Measurements from ENCODE around the gene PSMD13.

PSMD13 gene

DNA sequence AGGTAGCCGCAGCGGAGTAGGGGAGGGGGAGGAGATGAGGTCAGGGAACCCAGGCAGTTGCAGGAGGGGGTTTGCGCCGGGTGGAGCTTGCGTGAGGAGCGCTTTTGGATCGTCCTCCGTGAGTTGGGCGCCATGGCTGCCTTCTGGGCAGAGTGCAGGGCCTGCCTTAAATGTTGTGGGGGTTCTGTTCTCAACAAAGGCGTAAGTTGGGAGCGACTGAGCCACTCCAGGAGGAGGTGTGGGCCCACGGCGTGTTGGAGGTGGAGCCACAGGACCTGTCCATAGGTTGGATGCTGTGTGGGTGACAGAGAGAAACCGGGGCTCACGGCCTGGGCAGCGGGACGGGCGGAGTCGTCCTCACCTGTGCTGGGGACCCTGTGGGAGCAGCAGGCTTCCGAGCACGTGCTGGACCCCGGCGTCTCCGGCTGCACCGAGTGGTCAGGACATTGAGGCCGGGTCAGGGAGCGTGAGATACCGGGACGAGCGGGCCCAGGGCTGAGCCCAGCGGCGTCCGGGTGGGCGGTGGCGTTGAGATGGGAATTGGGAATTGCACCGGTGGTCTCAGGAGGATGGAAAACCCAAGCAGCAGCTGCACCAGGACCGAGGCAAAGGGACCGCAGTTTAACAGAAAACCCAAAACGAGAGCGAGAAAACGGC, 51.2 kb downstream of the PSMD13 start:
- DNase-seq (ENCODE audit: low spot score): peak; percentile 40
- TF ChIP-seq, protein P1, sequence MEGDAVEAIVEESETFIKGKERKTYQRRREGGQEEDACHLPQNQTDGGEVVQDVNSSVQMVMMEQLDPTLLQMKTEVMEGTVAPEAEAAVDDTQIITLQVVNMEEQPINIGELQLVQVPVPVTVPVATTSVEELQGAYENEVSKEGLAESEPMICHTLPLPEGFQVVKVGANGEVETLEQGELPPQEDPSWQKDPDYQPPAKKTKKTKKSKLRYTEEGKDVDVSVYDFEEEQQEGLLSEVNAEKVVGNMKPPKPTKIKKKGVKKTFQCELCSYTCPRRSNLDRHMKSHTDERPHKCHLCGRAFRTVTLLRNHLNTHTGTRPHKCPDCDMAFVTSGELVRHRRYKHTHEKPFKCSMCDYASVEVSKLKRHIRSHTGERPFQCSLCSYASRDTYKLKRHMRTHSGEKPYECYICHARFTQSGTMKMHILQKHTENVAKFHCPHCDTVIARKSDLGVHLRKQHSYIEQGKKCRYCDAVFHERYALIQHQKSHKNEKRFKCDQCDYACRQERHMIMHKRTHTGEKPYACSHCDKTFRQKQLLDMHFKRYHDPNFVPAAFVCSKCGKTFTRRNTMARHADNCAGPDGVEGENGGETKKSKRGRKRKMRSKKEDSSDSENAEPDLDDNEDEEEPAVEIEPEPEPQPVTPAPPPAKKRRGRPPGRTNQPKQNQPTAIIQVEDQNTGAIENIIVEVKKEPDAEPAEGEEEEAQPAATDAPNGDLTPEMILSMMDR (IDR thresholded peaks at IDR 0.05; ENCODE audit: extremely low read depth, missing control alignments): no peak

DNA sequence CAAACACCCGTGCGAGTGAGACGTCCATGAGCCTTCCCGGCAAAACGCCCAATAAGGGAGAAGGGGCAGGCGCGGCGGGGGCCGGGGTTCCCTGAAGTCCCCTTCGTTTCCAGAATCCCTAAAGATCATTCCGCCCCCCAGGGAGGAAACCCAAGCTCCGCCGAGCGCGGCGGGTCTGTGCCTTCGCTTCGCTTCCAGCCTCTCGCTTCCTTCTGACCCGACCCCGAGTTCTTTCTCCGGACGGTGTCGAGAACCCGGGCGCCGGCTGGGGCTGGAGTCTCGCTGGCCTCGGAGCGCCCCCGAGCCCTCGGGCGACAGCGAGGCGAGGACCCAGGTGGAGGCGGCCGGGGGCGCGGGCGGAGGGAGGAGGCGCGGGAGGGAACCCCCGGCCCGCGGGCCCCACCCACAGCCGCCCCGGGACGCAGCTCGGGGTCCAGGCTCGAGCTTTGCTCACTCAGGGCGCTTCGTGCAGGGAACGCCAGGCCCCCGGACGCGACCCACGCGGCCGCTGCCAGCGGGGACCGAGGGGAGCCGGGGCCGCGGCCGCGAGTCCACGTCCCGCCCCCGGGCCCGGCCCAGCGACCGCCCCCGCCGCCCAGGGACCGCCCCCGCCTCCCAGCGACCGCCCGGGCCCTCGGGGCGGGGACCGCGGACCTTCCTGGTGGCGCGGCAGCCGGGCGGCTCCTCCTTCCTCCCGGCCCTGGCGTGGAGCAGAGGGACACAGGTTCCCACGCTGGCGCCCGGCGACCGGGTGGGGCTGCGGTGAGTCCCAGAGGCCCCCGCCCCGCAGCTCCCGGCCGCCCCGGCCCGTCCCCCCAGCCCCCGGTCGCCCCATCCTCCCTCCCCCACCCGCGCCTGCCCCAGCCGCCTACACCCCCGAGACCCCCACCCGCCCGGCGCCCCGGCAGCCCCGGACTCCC, 52.0 kb downstream of the PSMD13 start, which contains the start of gene PGGHG:
Gene PGGHG (plus strand): TSS at position 649 of the 920 bp plus-strand sequence. CDS start 691 bp downstream, outside the sequence.
- peak; percentile 97 for DNase-seq (ENCODE audit: low spot score)
- TF ChIP-seq, protein P1 (IDR thresholded peaks at IDR 0.05; ENCODE audit: extremely low read depth, missing control alignments): no peak

DNA sequence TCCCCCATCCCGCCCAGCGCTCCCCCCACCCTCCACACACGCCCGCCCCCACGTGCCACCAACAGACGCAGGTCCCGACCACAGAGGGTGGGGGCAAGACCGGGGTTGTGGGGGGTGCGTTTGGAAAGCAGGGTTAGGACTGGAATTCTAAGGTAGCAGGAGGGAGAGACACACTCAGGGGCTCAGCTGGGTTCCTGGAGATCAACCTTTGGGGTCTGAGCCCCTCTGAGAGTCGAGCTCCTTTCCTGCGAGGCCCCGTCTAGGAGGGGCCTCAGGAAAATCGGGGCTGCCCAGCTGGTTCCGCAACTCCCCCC, 52.6 kb downstream of the PSMD13 start:
- DNase-seq (ENCODE audit: low spot score): peak; percentile 66
- TF ChIP-seq, protein P1 (IDR thresholded peaks at IDR 0.05; ENCODE audit: extremely low read depth, missing control alignments): no peak

DNA sequence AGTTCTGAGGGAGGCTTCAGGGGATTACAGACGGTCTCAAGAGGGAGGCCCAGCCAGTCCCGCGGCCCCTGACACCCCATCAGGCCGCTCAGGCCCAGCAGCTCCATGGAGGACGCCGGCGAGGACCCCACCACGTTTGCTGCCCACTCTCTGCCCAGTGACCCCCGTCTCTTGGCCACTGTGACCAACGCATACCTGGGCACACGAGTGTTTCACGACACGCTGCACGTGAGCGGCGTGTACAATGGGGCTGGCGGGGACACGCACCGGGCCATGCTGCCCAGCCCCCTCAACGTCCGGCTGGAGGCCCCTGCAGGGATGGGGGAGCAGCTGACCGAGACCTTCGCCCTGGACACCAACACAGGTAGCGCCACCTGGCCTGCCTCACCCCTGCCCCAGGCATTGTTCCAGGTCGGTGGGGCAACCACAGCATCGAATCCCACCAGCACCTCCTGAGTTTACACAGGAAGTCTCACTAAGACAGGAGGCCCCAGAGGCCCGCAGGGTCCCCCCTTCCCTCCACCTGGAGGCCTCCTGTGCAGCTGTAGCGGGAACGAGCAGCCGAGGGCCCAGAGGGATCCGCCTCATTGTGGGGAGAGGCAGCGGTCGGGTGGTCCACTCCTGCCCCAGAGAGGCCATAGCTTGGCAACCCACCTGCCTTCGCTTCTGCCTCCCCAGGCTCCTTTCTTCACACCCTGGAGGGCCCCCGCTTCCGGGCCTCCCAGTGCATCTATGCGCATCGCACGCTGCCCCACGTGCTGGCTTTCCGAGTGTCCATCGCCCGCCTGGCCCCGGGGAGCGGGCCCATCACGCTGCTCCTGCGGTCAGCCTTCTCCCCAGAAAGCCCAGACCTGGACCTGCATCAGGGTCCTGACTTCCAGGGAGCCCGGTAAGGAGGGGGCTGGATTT, 53.2 kb downstream of the PSMD13 start:
- DNase-seq (ENCODE audit: low spot score): no peak

DNA sequence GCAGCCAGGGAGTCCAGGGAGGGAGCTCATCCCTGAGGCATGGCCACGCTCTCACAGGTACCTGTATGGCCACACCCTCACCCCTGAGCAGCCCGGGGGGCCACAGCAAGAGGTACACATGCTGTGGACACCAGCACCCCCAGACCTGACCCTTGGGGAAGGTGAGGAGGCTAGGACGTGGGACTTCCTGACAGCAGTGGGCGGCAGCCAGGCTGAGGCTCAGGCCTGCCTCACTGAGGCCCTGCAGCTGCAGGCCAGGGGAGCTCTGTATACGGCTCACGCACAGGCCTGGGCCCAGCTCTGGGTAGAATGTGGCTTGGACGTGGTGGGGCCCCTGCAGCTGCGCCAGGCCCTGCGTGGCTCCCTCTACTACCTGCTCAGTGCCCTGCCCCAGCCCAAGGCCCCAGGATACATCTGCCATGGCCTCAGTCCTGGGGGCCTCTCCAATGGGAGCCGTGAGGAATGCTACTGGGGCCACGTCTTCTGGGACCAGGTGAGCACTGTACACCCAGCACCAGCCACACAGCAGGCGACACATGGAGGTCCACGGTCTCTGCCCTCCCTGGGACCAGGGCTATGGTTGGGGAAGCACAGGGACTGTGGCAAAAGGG, 54.0 kb downstream of the PSMD13 start:
- TF ChIP-seq, protein P1 (IDR thresholded peaks at IDR 0.05; ENCODE audit: extremely low read depth, missing control alignments): no peak
- DNase-seq (ENCODE audit: low spot score): no peak

More for the DNA sequence above, 53.2 kb downstream of the PSMD13 start:
- TF ChIP-seq, protein P1 (IDR thresholded peaks at IDR 0.05; ENCODE audit: extremely low read depth, missing control alignments): no peak

DNA sequence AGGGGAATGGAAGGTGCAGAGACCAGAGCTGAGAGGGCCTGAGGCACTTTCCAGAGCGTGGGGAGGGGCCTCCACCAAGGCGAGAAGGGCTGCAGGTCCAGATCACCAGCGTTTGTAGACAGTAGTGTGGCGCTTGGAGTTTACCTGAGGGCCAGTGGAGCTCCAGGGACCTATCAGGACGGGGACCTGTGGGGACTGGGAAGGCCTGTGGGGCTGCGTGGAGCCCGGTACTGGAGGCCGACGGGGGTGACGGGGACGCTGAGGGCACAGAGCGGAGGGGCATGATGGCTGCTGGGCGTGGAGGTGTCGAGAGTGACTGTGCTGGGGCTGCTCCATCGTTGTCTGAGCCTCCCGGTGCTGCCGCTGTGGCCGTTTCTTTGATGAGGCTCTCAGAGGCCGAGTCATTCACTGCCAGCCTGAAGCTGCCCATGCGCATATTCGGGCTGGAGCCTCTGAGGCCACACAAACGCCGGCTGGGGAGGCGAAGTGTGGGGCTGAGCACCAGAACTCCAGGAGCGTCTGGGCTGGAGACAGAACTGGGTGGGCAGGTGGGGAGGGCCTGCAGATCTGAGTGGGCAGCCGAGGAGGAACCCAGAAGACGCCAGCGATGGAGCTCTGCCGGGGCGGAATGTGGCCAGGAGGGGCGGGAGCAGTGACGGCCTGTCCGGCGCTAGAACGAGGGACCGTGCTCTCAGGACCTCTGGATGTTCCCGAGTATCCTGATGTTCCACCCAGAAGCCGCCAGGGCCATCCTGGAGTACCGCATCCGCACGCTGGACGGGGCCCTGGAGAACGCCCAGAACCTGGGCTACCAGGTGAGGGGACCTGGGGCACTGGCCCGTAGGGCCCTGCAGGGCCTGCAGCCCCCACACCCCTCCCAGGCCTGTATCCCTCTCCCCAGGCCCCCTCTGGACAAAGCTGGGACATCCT, 54.8 kb downstream of the PSMD13 start:
- DNase-seq (ENCODE audit: low spot score): no peak
- TF ChIP-seq, protein P1 (IDR thresholded peaks at IDR 0.05; ENCODE audit: extremely low read depth, missing control alignments): no peak

Data from GM20000 (cell line).